ENCODE measurements around the gene USP16. TPM values are rescaled to one million over a fixed set of nuclear protein-coding genes. Genes with fewer than 3 reads are reported as not detected.

USP16 gene
- total and polyA plus RNA-seq, 2 of the 13 experiments (the other 11 are each of a cell fraction or from before 2014, with no cell fraction given): 16.5 to 46.9 TPM

DNA sequence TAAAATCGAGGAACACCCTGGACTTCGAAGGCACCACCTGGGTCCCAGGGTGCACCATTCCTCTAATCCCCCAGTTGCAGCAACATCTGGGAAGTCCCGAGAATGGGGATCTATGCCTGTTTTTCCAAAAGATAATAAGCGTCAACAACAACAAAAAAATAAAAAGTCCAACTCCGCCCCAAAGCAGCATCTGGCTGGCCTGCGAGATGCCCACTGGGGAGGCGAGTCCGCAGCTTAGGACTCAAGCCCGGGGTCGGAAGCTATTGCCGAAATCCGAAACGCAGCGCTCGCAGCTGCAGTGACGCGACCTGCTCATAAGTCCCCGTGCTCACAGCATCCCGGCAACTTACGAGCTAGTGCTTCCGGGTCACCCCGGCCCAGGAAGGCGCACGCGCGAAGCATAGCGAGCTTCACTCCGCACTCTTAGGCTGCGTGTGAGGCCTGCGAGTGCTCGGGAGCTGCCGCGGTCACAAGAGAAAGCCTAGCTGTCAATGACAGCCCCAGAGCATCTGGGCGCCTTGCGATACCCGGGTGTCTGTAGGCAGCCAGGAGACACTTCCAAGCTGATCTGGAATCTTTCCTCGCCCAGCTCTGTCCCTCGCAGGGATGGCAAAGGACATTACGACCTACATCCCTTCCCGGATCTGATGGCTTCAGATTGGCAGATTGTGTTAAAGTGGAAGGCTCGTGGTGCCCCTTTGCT, 21.9 kb upstream of the USP16 start (continued):
- peak; percentile 93 for TF ChIP-seq NKX3-1 (CRISPR knock-in tag; IDR thresholded peaks at IDR 0.05)
- no peak for TF ChIP-seq SNRNP70 (IDR thresholded peaks at IDR 0.05; ENCODE audit: low read depth, low read length)
- TF ChIP-seq, protein P1, sequence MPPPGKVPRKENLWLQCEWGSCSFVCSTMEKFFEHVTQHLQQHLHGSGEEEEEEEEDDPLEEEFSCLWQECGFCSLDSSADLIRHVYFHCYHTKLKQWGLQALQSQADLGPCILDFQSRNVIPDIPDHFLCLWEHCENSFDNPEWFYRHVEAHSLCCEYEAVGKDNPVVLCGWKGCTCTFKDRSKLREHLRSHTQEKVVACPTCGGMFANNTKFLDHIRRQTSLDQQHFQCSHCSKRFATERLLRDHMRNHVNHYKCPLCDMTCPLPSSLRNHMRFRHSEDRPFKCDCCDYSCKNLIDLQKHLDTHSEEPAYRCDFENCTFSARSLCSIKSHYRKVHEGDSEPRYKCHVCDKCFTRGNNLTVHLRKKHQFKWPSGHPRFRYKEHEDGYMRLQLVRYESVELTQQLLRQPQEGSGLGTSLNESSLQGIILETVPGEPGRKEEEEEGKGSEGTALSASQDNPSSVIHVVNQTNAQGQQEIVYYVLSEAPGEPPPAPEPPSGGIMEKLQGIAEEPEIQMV (CRISPR knock-in tag; IDR thresholded peaks at IDR 0.05; ENCODE audit: low read depth): peak; percentile 54
- TF ChIP-seq DNMT3B (CRISPR knock-in tag; conservative IDR thresholded peaks at IDR 0.05): peak; percentile 78; the same call in 1 of the 2 replicates
- TF ChIP-seq, protein P2, sequence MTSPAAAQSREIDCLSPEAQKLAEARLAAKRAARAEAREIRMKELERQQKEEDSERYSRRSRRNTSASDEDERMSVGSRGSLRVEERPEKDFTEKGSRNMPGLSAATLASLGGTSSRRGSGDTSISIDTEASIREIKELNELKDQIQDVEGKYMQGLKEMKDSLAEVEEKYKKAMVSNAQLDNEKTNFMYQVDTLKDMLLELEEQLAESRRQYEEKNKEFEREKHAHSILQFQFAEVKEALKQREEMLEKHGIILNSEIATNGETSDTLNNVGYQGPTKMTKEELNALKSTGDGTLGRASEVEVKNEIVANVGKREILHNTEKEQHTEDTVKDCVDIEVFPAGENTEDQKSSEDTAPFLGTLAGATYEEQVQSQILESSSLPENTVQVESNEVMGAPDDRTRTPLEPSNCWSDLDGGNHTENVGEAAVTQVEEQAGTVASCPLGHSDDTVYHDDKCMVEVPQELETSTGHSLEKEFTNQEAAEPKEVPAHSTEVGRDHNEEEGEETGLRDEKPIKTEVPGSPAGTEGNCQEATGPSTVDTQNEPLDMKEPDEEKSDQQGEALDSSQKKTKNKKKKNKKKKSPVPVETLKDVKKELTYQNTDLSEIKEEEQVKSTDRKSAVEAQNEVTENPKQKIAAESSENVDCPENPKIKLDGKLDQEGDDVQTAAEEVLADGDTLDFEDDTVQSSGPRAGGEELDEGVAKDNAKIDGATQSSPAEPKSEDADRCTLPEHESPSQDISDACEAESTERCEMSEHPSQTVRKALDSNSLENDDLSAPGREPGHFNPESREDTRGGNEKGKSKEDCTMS (CRISPR knock-in tag; conservative IDR thresholded peaks at IDR 0.05): no peak
- peak; percentile 46; the same call in 1 of the 2 replicates for TF ChIP-seq SATB2 (CRISPR knock-in tag; IDR thresholded peaks at IDR 0.05)
- TF ChIP-seq ZNF766 (CRISPR knock-in tag; IDR thresholded peaks at IDR 0.05; ENCODE audit: borderline replicate concordance): peak; percentile 83; the same call in 1 of the 2 replicates
- TF ChIP-seq, protein P3, sequence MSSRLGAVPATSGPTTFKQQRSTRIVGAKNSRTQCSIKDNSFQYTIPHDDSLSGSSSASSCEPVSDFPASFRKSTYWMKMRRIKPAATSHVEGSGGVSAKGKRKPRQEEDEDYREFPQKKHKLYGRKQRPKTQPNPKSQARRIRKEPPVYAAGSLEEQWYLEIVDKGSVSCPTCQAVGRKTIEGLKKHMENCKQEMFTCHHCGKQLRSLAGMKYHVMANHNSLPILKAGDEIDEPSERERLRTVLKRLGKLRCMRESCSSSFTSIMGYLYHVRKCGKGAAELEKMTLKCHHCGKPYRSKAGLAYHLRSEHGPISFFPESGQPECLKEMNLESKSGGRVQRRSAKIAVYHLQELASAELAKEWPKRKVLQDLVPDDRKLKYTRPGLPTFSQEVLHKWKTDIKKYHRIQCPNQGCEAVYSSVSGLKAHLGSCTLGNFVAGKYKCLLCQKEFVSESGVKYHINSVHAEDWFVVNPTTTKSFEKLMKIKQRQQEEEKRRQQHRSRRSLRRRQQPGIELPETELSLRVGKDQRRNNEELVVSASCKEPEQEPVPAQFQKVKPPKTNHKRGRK (CRISPR knock-in tag; IDR thresholded peaks at IDR 0.05): no peak
- TF ChIP-seq EP300 (IDR thresholded peaks at IDR 0.05; ENCODE audit: low read depth in 2 of 2, low read length in 2 of 2): 0 out of 4 replicates have a peak, but pooled peaks of 1 of the 2 experiments have one; percentile 4
- TF ChIP-seq EP300 (CRISPR knock-in tag; IDR thresholded peaks at IDR 0.05; ENCODE audit: borderline replicate concordance): no peak
- peak; percentile 78; the same call in 1 of the 2 replicates for TF ChIP-seq ZNF552 (CRISPR knock-in tag; IDR thresholded peaks at IDR 0.05; ENCODE audit: borderline replicate concordance)
- TF ChIP-seq, protein P4, sequence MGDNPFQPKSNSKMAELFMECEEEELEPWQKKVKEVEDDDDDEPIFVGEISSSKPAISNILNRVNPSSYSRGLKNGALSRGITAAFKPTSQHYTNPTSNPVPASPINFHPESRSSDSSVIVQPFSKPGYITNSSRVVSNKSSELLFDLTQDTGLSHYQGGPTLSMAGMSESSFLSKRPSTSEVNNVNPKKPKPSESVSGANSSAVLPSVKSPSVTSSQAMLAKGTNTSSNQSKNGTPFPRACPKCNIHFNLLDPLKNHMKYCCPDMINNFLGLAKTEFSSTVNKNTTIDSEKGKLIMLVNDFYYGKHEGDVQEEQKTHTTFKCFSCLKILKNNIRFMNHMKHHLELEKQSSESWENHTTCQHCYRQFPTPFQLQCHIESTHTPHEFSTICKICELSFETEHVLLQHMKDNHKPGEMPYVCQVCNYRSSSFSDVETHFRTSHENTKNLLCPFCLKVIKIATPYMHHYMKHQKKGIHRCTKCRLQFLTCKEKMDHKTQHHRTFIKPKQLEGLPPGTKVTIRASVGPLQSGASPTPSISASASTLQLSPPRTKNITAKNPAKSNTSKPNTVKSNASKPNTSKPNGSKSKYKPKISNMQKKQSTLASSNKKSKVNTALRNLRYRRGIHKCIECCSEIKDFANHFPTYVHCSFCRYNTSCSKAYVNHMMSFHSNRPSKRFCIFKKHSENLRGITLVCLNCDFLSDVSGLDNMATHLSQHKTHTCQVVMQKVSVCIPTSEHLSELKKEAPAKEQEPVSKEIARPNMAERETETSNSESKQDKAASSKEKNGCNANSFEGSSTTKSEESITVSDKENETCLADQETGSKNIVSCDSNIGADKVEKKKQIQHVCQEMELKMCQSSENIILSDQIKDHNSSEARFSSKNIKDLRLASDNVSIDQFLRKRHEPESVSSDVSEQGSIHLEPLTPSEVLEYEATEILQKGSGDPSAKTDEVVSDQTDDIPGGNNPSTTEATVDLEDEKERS (CRISPR knock-in tag; IDR thresholded peaks at IDR 0.05): no peak
- TF ChIP-seq PRMT3 (CRISPR knock-in tag; IDR thresholded peaks at IDR 0.05; ENCODE audit: borderline replicate concordance, low read depth): no peak
- TF ChIP-seq, protein P5, sequence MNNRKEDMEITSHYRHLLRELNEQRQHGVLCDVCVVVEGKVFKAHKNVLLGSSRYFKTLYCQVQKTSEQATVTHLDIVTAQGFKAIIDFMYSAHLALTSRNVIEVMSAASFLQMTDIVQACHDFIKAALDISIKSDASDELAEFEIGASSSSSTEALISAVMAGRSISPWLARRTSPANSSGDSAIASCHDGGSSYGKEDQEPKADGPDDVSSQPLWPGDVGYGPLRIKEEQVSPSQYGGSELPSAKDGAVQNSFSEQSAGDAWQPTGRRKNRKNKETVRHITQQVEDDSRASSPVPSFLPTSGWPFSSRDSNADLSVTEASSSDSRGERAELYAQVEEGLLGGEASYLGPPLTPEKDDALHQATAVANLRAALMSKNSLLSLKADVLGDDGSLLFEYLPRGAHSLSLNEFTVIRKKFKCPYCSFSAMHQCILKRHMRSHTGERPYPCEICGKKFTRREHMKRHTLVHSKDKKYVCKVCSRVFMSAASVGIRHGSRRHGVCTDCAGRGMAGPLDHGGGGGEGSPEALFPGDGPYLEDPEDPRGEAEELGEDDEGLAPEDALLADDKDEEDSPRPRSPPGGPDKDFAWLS (CRISPR knock-in tag; IDR thresholded peaks at IDR 0.05; ENCODE audit: borderline replicate concordance): no peak
- TF ChIP-seq SIX4 (CRISPR knock-in tag; IDR thresholded peaks at IDR 0.05): peak; percentile 88; the same call in 1 of the 2 replicates
- TF ChIP-seq, protein P6, sequence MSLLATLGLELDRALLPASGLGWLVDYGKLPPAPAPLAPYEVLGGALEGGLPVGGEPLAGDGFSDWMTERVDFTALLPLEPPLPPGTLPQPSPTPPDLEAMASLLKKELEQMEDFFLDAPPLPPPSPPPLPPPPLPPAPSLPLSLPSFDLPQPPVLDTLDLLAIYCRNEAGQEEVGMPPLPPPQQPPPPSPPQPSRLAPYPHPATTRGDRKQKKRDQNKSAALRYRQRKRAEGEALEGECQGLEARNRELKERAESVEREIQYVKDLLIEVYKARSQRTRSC (CRISPR knock-in tag; IDR thresholded peaks at IDR 0.05; ENCODE audit: low read depth): no peak

All from HepG2 (cell line).